Measurements from ENCODE around the gene PPFIBP2. TPM values are rescaled to one million over a fixed set of nuclear protein-coding genes. Genes with fewer than 3 reads are reported as not detected.

PPFIBP2 gene
- total and polyA plus RNA-seq, 2 of the 13 experiments (the other 11 are each of a cell fraction or from before 2014, with no cell fraction given) = 15.0 to 52.5 TPM

DNA sequence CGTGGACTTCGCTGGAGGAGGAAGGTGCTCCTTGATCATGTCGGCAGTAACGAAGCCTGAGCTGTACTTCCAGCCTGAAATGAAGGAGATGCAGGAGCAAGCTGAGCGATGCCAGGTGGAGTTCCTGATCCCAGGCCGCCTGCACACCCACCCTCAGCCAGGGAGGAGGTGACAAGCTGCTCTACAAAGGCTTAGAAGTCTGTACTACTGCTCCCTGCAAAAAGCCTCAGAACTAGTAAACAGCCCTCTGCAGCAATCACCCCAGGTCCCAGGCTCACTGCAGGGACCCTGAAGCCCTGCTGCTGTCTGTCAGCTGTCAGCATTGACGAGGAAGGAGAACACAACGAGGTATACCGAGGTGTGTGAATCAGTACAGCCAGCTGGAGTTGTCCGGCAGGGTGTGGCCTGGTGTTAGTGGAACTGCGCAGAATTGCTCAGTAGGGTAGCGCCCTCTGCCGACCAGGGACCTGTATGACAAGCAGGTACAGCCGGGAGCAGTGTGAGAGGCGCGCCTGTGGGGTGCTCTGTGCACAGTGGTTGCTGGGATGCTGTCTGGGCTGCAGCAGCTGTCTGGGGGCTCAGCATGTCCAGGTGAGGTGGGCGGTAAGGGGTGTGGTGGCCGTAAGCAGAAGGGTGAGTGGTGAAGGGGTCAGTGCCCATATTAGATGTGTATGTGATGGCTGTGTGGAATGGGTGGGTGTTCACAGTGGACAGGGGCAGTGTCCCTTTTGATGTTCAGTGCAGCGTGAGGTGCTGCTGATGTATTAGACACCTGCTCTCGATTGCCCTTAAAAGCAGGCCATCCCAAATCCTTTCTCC lies 151.9 kb downstream of the PPFIBP2 start (continued):
- TF ChIP-seq, protein P1, sequence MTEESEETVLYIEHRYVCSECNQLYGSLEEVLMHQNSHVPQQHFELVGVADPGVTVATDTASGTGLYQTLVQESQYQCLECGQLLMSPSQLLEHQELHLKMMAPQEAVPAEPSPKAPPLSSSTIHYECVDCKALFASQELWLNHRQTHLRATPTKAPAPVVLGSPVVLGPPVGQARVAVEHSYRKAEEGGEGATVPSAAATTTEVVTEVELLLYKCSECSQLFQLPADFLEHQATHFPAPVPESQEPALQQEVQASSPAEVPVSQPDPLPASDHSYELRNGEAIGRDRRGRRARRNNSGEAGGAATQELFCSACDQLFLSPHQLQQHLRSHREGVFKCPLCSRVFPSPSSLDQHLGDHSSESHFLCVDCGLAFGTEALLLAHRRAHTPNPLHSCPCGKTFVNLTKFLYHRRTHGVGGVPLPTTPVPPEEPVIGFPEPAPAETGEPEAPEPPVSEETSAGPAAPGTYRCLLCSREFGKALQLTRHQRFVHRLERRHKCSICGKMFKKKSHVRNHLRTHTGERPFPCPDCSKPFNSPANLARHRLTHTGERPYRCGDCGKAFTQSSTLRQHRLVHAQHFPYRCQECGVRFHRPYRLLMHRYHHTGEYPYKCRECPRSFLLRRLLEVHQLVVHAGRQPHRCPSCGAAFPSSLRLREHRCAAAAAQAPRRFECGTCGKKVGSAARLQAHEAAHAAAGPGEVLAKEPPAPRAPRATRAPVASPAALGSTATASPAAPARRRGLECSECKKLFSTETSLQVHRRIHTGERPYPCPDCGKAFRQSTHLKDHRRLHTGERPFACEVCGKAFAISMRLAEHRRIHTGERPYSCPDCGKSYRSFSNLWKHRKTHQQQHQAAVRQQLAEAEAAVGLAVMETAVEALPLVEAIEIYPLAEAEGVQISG (CRISPR knock-in tag; IDR thresholded peaks at IDR 0.05) = 0 out of 2 replicates have a peak, but pooled peaks have one; percentile 29
- TF ChIP-seq ERF (CRISPR knock-in tag; IDR thresholded peaks at IDR 0.05) (no peak), NCOR1 (IDR thresholded peaks at IDR 0.05; ENCODE audit: borderline replicate concordance, low read length) (no peak), ZFY (CRISPR knock-in tag; IDR thresholded peaks at IDR 0.05) (peak; percentile 35; the same call in 1 of the 2 replicates), XRCC5 (optimal IDR thresholded peaks at IDR 0.05; ENCODE audit: low read length) (peak; percentile 48), U2AF1 (optimal IDR thresholded peaks at IDR 0.05; ENCODE audit: low read depth, low read length) (no peak), RXRA (CRISPR knock-in tag; IDR thresholded peaks at IDR 0.05) (peak; percentile 21; the same call in 1 of the 2 replicates), JARID2 (CRISPR knock-in tag; IDR thresholded peaks at IDR 0.05; ENCODE audit: insufficient replicate concordance) (no peak), ZNF253 (CRISPR knock-in tag; IDR thresholded peaks at IDR 0.05; ENCODE audit: borderline replicate concordance) (no peak), ZNF329 (CRISPR knock-in tag; IDR thresholded peaks at IDR 0.05; ENCODE audit: low read depth) (no peak), DMAP1 (CRISPR knock-in tag; IDR thresholded peaks at IDR 0.05) (no peak), ZNF33A (CRISPR knock-in tag; IDR thresholded peaks at IDR 0.05; ENCODE audit: borderline replicate concordance) (no peak), ZFP36L2 (CRISPR knock-in tag; IDR thresholded peaks at IDR 0.05) (no peak), ZNF780A (CRISPR knock-in tag; IDR thresholded peaks at IDR 0.05) (no peak), ZNF720 (CRISPR knock-in tag; IDR thresholded peaks at IDR 0.05) (no peak), ZNF121 (CRISPR knock-in tag; IDR thresholded peaks at IDR 0.05) (no peak), FOXK2 (IDR thresholded peaks at IDR 0.05) (no peak), ELF1 (CRISPR knock-in tag; IDR thresholded peaks at IDR 0.05) (no peak), GABPA (IDR thresholded peaks at IDR 0.05; ENCODE audit: low read depth, low read length) (no peak), GABPA (CRISPR knock-in tag; IDR thresholded peaks at IDR 0.05; ENCODE audit: low read depth) (no peak), MAFG (CRISPR knock-in tag; IDR thresholded peaks at IDR 0.05) (no peak), ZNF136 (CRISPR knock-in tag; IDR thresholded peaks at IDR 0.05; ENCODE audit: low read depth) (no peak), ARID2 (CRISPR knock-in tag; IDR thresholded peaks at IDR 0.05; ENCODE audit: borderline replicate concordance) (no peak), KMT2B (CRISPR knock-in tag; IDR thresholded peaks at IDR 0.05) (no peak), BRD4 (CRISPR knock-in tag; IDR thresholded peaks at IDR 0.05) (no peak)
- TF ChIP-seq, protein P2, sequence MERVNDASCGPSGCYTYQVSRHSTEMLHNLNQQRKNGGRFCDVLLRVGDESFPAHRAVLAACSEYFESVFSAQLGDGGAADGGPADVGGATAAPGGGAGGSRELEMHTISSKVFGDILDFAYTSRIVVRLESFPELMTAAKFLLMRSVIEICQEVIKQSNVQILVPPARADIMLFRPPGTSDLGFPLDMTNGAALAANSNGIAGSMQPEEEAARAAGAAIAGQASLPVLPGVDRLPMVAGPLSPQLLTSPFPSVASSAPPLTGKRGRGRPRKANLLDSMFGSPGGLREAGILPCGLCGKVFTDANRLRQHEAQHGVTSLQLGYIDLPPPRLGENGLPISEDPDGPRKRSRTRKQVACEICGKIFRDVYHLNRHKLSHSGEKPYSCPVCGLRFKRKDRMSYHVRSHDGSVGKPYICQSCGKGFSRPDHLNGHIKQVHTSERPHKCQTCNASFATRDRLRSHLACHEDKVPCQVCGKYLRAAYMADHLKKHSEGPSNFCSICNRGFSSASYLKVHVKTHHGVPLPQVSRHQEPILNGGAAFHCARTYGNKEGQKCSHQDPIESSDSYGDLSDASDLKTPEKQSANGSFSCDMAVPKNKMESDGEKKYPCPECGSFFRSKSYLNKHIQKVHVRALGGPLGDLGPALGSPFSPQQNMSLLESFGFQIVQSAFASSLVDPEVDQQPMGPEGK (CRISPR knock-in tag; IDR thresholded peaks at IDR 0.05) = 0 out of 2 replicates have a peak, but pooled peaks have one; percentile 36
- TF ChIP-seq, protein P3, sequence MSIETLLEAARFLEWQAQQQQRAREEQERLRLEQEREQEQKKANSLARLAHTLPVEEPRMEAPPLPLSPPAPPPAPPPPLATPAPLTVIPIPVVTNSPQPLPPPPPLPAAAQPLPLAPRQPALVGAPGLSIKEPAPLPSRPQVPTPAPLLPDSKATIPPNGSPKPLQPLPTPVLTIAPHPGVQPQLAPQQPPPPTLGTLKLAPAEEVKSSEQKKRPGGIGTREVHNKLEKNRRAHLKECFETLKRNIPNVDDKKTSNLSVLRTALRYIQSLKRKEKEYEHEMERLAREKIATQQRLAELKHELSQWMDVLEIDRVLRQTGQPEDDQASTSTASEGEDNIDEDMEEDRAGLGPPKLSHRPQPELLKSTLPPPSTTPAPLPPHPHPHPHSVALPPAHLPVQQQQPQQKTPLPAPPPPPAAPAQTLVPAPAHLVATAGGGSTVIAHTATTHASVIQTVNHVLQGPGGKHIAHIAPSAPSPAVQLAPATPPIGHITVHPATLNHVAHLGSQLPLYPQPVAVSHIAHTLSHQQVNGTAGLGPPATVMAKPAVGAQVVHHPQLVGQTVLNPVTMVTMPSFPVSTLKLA (IDR thresholded peaks at IDR 0.05) = no peak
